ENCODE data around the gene TMEM116.

TMEM116 gene

GRCh38 chr12:111943929-111944328 lies 69.0 kb downstream of the TMEM116 start:
- H3K9me3 Mint-ChIP-seq = no peaks in the 10 kb centered on the region
- no peak for ATAC-seq (replicated peaks)
- H3K27me3 Mint-ChIP-seq = no peaks in the 10 kb centered on the region
- no peak overlapping the region for H3K27ac Mint-ChIP-seq
- DNase-seq = no peak
- no peak overlapping the region for H3K4me3 Mint-ChIP-seq
- peaks cover 10% of the 10 kb centered on the region for H3K36me3 Mint-ChIP-seq (ENCODE audit: insufficient read depth)
- peaks cover 2 to 4% of the 10 kb centered on the region in 2 donors for H3K4me1 Mint-ChIP-seq (ENCODE audit: low read depth in 2 of 2)

GRCh38 chr12:111942557-111942956 lies 70.4 kb downstream of the TMEM116 start:
- Mint-ChIP-seq H3K27ac (peak overlapping the region; percentile 26 to 82), H3K36me3 (ENCODE audit: insufficient read depth) (peaks cover 11% of the 10 kb centered on the region), H3K4me3 (no peak overlapping the region), H3K9me3 (no peaks in the 10 kb centered on the region), H3K4me1 (ENCODE audit: low read depth in 2 of 2) (peaks cover 2 to 4% of the 10 kb centered on the region in 2 donors), H3K27me3 (no peaks in the 10 kb centered on the region)
- no peak for ATAC-seq (replicated peaks)
- no peak for DNase-seq

DNA sequence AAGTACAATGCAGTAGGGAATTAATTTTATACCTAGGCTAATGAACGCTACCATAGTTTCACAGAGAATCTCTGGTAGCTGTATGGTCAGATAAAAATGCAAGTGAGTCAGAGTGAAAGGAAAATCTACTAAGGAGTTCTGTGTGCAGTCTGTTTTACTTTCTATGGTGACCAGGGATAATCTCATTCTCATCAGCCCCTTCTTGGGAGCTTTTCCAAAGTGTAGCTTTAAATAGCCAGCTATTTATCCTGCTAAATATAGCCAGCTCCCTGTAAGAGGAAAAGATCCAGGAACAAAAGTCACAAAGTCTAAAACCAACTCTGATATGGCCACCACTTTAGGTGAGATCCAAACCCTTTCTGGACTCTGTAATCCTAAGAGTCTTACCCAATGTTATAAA lies 75.5 kb downstream of the TMEM116 start:
- ATAC-seq (replicated peaks) (no peak), DNase-seq (no peak)
- no peak overlapping the region for H3K4me3 Mint-ChIP-seq
- no peaks in the 10 kb centered on the region for H3K9me3 Mint-ChIP-seq
- H3K27me3 Mint-ChIP-seq = no peaks in the 10 kb centered on the region
- no peak overlapping the region for H3K27ac Mint-ChIP-seq
- peaks cover 29% of the 10 kb centered on the region for H3K36me3 Mint-ChIP-seq (ENCODE audit: insufficient read depth)
- H3K4me1 Mint-ChIP-seq (ENCODE audit: low read depth in 2 of 2) = peaks cover 0 to 1% of the 10 kb centered on the region in 2 donors

DNA sequence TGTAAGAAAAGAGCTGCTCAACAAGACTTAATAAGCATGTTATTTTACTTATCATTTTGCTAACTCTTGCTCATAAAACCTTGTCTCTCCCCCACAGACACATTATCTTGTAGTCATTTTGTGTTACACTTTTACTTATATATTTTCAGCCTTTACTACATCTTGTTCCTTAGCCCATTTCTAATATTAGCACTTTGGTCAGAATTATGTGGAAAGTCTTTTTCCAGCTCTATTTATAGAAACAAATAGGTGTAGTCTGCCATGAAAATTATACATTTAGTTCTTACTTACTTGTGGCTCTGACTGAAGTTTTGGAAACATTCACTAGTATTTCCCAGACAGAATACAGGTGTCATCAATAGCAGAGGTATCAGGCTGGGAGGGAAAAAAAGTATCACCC lies 76.1 kb downstream of the TMEM116 start:
- peak overlapping the region; percentile 12 to 44 for H3K27ac Mint-ChIP-seq
- no peak for ATAC-seq (replicated peaks)

GRCh38 chr12:111932241-111932640 lies 80.7 kb downstream of the TMEM116 start:
- Mint-ChIP-seq H3K27me3 (no peaks in the 10 kb centered on the region), H3K36me3 (ENCODE audit: insufficient read depth) (peaks cover 22% of the 10 kb centered on the region), H3K4me3 (no peak overlapping the region), H3K4me1 (ENCODE audit: low read depth in 2 of 2) (no peaks in the 10 kb centered on the region), H3K27ac (no peak overlapping the region), H3K9me3 (no peaks in the 10 kb centered on the region)
- ATAC-seq (replicated peaks) (no peak), DNase-seq (no peak)

More for the DNA sequence above, 76.1 kb downstream of the TMEM116 start:
- Mint-ChIP-seq H3K4me3 (no peak overlapping the region), H3K36me3 (ENCODE audit: insufficient read depth) (peaks cover 30% of the 10 kb centered on the region), H3K4me1 (ENCODE audit: low read depth in 2 of 2) (no peaks in the 10 kb centered on the region), H3K27me3 (no peaks in the 10 kb centered on the region), H3K9me3 (no peaks in the 10 kb centered on the region)
- no peak for DNase-seq

DNA sequence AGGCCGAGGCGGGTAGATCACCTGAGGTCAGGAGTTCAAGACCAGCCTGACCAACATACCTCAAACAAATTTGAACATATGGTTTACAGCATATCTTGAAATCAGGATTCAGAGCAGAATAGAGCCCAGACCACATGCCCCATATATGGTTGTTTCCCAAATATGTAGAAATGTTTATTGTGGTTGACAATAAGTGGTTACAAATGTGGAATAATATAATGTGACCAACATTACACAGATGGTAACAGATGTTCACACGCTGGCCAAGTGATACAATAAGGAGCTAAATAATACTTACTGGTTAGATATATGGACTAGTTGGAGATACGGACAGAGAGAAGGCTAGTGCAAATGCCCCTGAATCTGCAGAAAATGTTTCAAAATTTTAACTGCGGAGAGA lies 85.6 kb downstream of the TMEM116 start:
- Mint-ChIP-seq H3K4me1 (ENCODE audit: low read depth in 2 of 2) (no peaks in the 10 kb centered on the region), H3K27me3 (no peaks in the 10 kb centered on the region), H3K27ac (no peak overlapping the region), H3K9me3 (no peaks in the 10 kb centered on the region), H3K36me3 (ENCODE audit: insufficient read depth) (peaks cover 8% of the 10 kb centered on the region), H3K4me3 (no peak overlapping the region)
- no peak for DNase-seq
- no peak for ATAC-seq (replicated peaks)

DNA sequence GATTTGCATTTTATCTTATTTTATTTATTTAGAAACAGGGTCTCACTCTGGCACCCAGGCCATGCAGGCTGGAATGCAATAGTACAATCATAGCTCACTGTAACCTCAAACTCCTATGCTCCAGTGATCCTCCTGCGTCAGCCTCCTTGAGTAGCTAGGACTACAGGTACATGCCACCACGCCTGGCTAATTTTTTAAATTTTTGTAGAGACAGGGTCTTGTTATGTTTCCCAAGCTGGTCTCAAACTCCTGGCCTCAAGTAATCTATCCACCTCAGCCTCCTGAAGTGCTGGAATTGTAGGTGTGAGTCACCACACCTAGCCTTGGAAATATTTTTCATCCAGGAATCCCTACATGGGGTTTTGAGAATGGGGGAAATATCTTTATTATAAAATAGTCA lies 86.3 kb downstream of the TMEM116 start:
- H3K9me3 Mint-ChIP-seq = no peaks in the 10 kb centered on the region
- no peaks in the 10 kb centered on the region for H3K4me1 Mint-ChIP-seq (ENCODE audit: low read depth in 2 of 2)
- ATAC-seq (replicated peaks) (no peak), DNase-seq (no peak)
- H3K27ac Mint-ChIP-seq = no peak overlapping the region
- peaks cover 4% of the 10 kb centered on the region for H3K36me3 Mint-ChIP-seq (ENCODE audit: insufficient read depth)
- no peaks in the 10 kb centered on the region for H3K27me3 Mint-ChIP-seq
- H3K4me3 Mint-ChIP-seq = no peak overlapping the region

- DNase-seq (no peak), ATAC-seq (replicated peaks) (no peak)
- Mint-ChIP-seq H3K9me3 (no peaks in the 10 kb centered on the region), H3K4me3 (no peak overlapping the region), H3K27me3 (no peaks in the 10 kb centered on the region), H3K36me3 (ENCODE audit: insufficient read depth) (peaks cover 3% of the 10 kb centered on the region), H3K27ac (no peak overlapping the region), H3K4me1 (ENCODE audit: low read depth in 2 of 2) (no peaks in the 10 kb centered on the region)
Observed at GRCh38 chr12:111925171-111925570, 87.8 kb downstream of the TMEM116 start.

DNA sequence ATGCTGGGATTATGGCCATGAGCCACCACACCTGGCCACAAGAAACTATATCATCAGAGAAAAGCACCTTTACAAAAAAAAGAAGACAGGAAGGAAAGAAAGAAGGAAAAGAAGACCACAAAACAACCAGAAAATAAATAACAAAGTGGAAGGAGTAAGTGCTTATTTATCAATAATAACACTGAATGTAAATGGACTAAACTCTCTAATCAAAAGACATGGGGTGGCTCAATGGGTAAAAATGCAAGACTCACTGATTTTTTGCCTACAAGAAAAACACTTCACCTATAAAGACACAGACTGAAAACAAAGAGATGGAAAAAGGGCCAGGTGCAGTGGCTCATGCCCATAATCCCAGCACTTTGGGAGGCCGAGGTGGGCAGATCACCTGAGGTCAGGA lies 105.2 kb downstream of the TMEM116 start:
- H3K27me3 Mint-ChIP-seq = no peaks in the 10 kb centered on the region
- peaks cover 0 to 4% of the 10 kb centered on the region in 2 donors for H3K4me1 Mint-ChIP-seq (ENCODE audit: low read depth in 2 of 2)
- DNase-seq = no peak
- no peak overlapping the region for H3K27ac Mint-ChIP-seq
- no peak overlapping the region for H3K4me3 Mint-ChIP-seq
- no peaks in the 10 kb centered on the region for H3K36me3 Mint-ChIP-seq (ENCODE audit: insufficient read depth)
- H3K9me3 Mint-ChIP-seq = peaks cover 4 to 21% of the 10 kb centered on the region in 2 donors
- ATAC-seq (replicated peaks) = no peak

GRCh38 chr12:111905502-111905901 lies 107.5 kb downstream of the TMEM116 start:
- Mint-ChIP-seq H3K4me1 (ENCODE audit: low read depth in 2 of 2) (peaks cover 0 to 4% of the 10 kb centered on the region in 2 donors), H3K4me3 (no peak overlapping the region), H3K36me3 (ENCODE audit: insufficient read depth) (no peaks in the 10 kb centered on the region), H3K27me3 (no peaks in the 10 kb centered on the region), H3K9me3 (peaks cover 4 to 21% of the 10 kb centered on the region in 2 donors), H3K27ac (no peak overlapping the region)
- ATAC-seq (replicated peaks) (no peak), DNase-seq (no peak)

DNA sequence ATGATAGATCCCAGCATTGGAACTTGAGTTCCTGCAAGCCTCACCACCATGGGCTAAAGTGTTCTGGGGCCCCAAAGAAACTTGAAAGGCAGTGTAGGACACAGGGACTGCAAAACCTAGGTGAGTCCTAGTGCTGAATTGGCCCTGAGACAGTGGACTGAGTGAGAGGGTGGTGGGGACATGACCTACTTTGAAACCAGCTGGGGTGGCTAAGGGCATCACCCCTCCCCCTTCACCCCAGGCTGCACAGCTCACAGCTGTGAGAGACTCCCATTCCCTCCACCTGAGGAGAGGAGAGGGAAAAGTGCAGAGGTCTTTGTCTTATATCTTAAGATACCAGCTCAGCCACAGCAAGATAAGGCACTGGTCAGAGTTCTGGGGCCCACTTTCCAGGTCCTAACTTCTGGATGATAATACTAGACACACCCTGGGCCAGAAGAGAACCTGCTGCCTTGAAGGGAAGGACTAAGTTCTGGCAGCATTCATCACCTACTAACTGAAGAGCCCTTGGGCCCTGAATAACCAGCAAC lies 108.5 kb downstream of the TMEM116 start:
- H3K9me3 Mint-ChIP-seq = peaks cover 4 to 21% of the 10 kb centered on the region in 2 donors
- no peak for ATAC-seq (replicated peaks)
- no peaks in the 10 kb centered on the region for H3K27me3 Mint-ChIP-seq
- DNase-seq = no peak
- peak overlapping the region; percentile 58 to 63 for H3K27ac Mint-ChIP-seq
- H3K36me3 Mint-ChIP-seq (ENCODE audit: insufficient read depth) = no peaks in the 10 kb centered on the region
- no peak overlapping the region for H3K4me3 Mint-ChIP-seq
- H3K4me1 Mint-ChIP-seq (ENCODE audit: low read depth in 2 of 2) = peaks cover 0 to 4% of the 10 kb centered on the region in 2 donors

DNA sequence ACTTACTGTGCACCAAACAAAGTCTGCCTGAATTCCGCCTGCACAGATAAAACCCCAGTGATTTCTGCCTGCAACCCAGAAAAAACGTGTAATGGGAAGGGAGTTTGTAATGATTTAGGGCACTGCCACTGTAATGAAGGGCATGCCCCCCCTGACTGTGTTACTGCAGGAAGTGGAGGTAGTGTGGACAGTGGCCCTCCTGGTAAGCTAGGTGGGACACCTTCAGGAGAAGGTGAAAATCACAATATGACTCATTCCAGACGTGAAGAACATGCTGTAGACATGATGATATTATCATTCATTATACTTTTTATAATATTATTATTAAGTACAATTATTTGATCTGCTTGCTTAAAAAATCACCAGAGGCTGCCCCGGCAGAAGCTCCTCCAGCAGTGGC lies 111.8 kb downstream of the TMEM116 start:
- ATAC-seq (replicated peaks) = no peak
- H3K27ac Mint-ChIP-seq = peak overlapping the region in 1 of 2 donors; percentile 83
- no peaks in the 10 kb centered on the region for H3K27me3 Mint-ChIP-seq
- no peak for DNase-seq
- H3K4me3 Mint-ChIP-seq = no peak overlapping the region
- H3K36me3 Mint-ChIP-seq (ENCODE audit: insufficient read depth) = no peaks in the 10 kb centered on the region
- H3K4me1 Mint-ChIP-seq (ENCODE audit: low read depth in 2 of 2) = no peaks in the 10 kb centered on the region
- peaks cover 1 to 3% of the 10 kb centered on the region in 2 donors for H3K9me3 Mint-ChIP-seq

DNA sequence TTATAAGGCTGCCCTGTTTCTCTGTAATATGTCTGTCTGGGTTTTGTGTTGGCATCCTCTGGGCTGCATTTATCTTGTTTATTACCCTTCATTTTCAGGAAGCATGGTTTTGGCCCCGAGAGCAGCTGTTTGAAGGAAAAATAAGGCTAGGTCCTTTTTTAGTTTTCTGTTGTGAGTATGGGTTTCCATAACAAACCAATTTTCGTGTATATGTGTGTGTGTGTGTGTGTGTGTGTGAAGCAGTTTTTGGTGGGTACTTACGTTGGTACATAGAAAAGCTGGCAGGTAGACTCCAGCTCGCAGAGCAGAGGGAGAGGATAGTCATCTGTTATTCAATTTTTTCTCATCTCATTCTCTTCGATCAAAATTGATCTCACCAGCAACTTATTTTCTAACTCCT lies 118.4 kb downstream of the TMEM116 start:
- H3K4me3 Mint-ChIP-seq = no peak overlapping the region
- no peaks in the 10 kb centered on the region for H3K27me3 Mint-ChIP-seq
- H3K4me1 Mint-ChIP-seq (ENCODE audit: low read depth in 2 of 2) = no peaks in the 10 kb centered on the region
- peaks cover 57% of the 10 kb centered on the region for H3K36me3 Mint-ChIP-seq (ENCODE audit: insufficient read depth)
- peak overlapping the region in 1 of 2 donors; percentile 41 for H3K27ac Mint-ChIP-seq
- DNase-seq = no peak
- H3K9me3 Mint-ChIP-seq = no peaks in the 10 kb centered on the region
- ATAC-seq (replicated peaks) = no peak

GRCh38 chr12:111893287-111893686 lies 119.7 kb downstream of the TMEM116 start:
- H3K9me3 Mint-ChIP-seq = no peaks in the 10 kb centered on the region
- no peak for ATAC-seq (replicated peaks)
- no peak overlapping the region for H3K27ac Mint-ChIP-seq
- no peak for DNase-seq
- peaks cover 61% of the 10 kb centered on the region for H3K36me3 Mint-ChIP-seq (ENCODE audit: insufficient read depth)
- no peak overlapping the region for H3K4me3 Mint-ChIP-seq
- H3K27me3 Mint-ChIP-seq = no peaks in the 10 kb centered on the region
- H3K4me1 Mint-ChIP-seq (ENCODE audit: low read depth in 2 of 2) = no peaks in the 10 kb centered on the region

All from effector memory CD8-positive, alpha-beta T cell (primary cell).